H1 (cell line): Measurements from ENCODE around the gene ZNF516. TPM values are rescaled to one million over a fixed set of nuclear protein-coding genes. Genes with fewer than 3 reads are reported as not detected.

Experiments
- BRCA1 ChIP-seq: IDR thresholded peaks from 2 replicates; pipeline ENCODE4 v1.6.1; 2012; ENCODE audit warnings: low read depth, low read length, improper control_type of control experiment
- CHD1 ChIP-seq: IDR thresholded peaks from 2 replicates; pipeline ENCODE4 v1.6.1; 2012; ENCODE audit warnings: low read depth, low read length, improper control_type of control experiment
- EP300 ChIP-seq, 2 experiments: IDR thresholded peaks; 1 replicate in 1 of 2; 2 replicates in 1 of 2; pipeline ENCODE4 v1.6.1; 2011 to 2012; ENCODE audit warnings: low read depth in 2 of 2, low read length in 2 of 2, mild to moderate bottlenecking in 2 of 2, borderline replicate concordance in 1 of 2, inconsistent platforms in 1 of 2, moderate library complexity in 1 of 2
- POLR2A ChIP-seq, 2 experiments: IDR thresholded peaks; 1 replicate in 1 of 2; 2 replicates in 1 of 2; pipeline ENCODE4 v1.6.1; 2011; ENCODE audit warnings: low read depth in 2 of 2, low read length in 2 of 2, mild to moderate bottlenecking in 2 of 2; ENCODE audit errors: control extremely low read depth in 1 of 2
- RAD21 ChIP-seq, 2 experiments: IDR thresholded peaks in 1 of 2; conservative IDR thresholded peaks in 1 of 2; 2 replicates each; pipeline ENCODE4 v1.6.1; 2011; ENCODE audit warnings: low read depth in 2 of 2, low read length in 2 of 2, improper control_type of control experiment in 1 of 2, inconsistent platforms in 1 of 2, mild to moderate bottlenecking in 1 of 2, moderate library complexity in 1 of 2
- RFX5 ChIP-seq: IDR thresholded peaks from 2 replicates; pipeline ENCODE4 v1.6.1; 2011; ENCODE audit warnings: low read depth, low read length, improper control_type of control experiment, borderline replicate concordance
- RXRA ChIP-seq: IDR thresholded peaks from 2 replicates; pipeline ENCODE4 v1.6.1; 2011; ENCODE audit warnings: low read depth, mild to moderate bottlenecking, low read length, moderate library complexity; ENCODE audit not compliant: insufficient read depth
- SIX5 ChIP-seq: IDR thresholded peaks from 2 replicates; pipeline ENCODE4 v1.6.1; 2011; ENCODE audit warnings: mild to moderate bottlenecking, low read depth, low read length
- TEAD4 ChIP-seq: IDR thresholded peaks from 2 replicates; pipeline ENCODE4 v1.6.1; 2012; ENCODE audit warnings: low read depth, low read length, inconsistent platforms, mixed read lengths
- polyA plus RNA-seq, 7 experiments: library from polyadenylated mRNA; depleted of rRNA in 3 of 7; stranded (reverse) in 5 of 7; unstranded in 2 of 7; fragments of >200 nt in 5 of 7; fragments of 200-250 nt in 2 of 7; gene quantifications; 1 replicate in 5 of 7; 2 replicates in 1 of 7; 4 replicates in 1 of 7; pipeline versions ENCODE4 v1.2.1 to v1.2.3, GENCODE V29; 2011 to 2013; ENCODE audit warnings: missing spikeins in 2 of 7, mixed read lengths in 2 of 7
- total RNA-seq: library from RNA; stranded (reverse); fragmentation: NEBNext Ultra II Directional; extraction: Animal tissue kit (Norgen Biotek cat#: 25700); gene quantifications from 2 replicates; pipeline ENCODE4 v1.2.1, GENCODE V29; 2021
- TF ChIP-seq, protein P1 (sequence below): IDR thresholded peaks from 2 replicates; pipeline ENCODE4 v1.6.1; 2012; ENCODE audit warnings: inconsistent platforms

ZNF516 gene
- total and polyA plus RNA-seq, 2 of the 8 experiments (the other 6 are each of a cell fraction or from before 2014, with no cell fraction given), result 7.3 to 17.0 TPM

GRCh38 chr18:76518123-76518859 lies 23.2 kb upstream of the ZNF516 start (continued):
- TF ChIP-seq BRCA1 (no peak), EP300 (IDR thresholded peaks at IDR 0.05; ENCODE audit: borderline replicate concordance in 1 of 2, low read depth in 2 of 2, low read length in 2 of 2) (no peak), RAD21 (IDR thresholded peaks at IDR 0.05 in 1 of 2, conservative IDR thresholded peaks at IDR 0.05 in 1 of 2; ENCODE audit: low read depth in 2 of 2, low read length in 2 of 2) (no peak), POLR2A (IDR thresholded peaks at IDR 0.05; ENCODE audit: control extremely low read depth in 1 of 2, low read depth in 2 of 2, low read length in 2 of 2) (peak in 1 of 2 experiments; percentile 68; a peak in 2 of 3 replicates), CHD1 (no peak), SIX5 (no peak), RFX5 (no peak), RXRA (no peak), TEAD4 (no peak)
- TF ChIP-seq, protein P1, sequence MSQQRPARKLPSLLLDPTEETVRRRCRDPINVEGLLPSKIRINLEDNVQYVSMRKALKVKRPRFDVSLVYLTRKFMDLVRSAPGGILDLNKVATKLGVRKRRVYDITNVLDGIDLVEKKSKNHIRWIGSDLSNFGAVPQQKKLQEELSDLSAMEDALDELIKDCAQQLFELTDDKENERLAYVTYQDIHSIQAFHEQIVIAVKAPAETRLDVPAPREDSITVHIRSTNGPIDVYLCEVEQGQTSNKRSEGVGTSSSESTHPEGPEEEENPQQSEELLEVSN, result no peak
